ENCODE measurements around the gene PPL. TPM values are rescaled to one million over a fixed set of nuclear protein-coding genes. Genes with fewer than 3 reads are reported as not detected.

Gene PPL
- polyA plus RNA-seq, 1 donor = 32.2 TPM

GRCh38 chr16:4944333-4945281 lies 7.7 kb upstream of the PPL start:
- peak; percentile 93 to 96 for DNase-seq
- Histone ChIP-seq H3K4me3 (ENCODE audit: low read length) (no peak overlapping the region), H3K36me3 (ENCODE audit: control insufficient read depth, insufficient read depth, low read length) (no peaks in the 10 kb centered on the region), H3K27ac (ENCODE audit: low read length) (peak overlapping the region; percentile 58), H3K4me1 (ENCODE audit: control insufficient read depth, insufficient read depth, low read length) (peaks cover 42% of the 10 kb centered on the region), H3K9me3 (ENCODE audit: control insufficient read depth, low read depth, low read length) (no peaks in the 10 kb centered on the region), H3K27me3 (ENCODE audit: control insufficient read depth, insufficient read depth, low read length) (no peaks in the 10 kb centered on the region)
- no CpG with 5 or more reads among the region's 20 CpGs for WGBS (ENCODE audit: insufficient coverage, low lambda C conversion rate)

GRCh38 chr16:4942481-4942880 lies 5.5 kb upstream of the PPL start:
- no peaks in the 10 kb centered on the region for H3K27me3 ChIP-seq (ENCODE audit: control insufficient read depth, insufficient read depth, low read length)
- no peak overlapping the region for H3K4me3 ChIP-seq (ENCODE audit: low read length)
- H3K36me3 ChIP-seq (ENCODE audit: control insufficient read depth, insufficient read depth, low read length) = no peaks in the 10 kb centered on the region
- H3K27ac ChIP-seq (ENCODE audit: low read length) = no peak overlapping the region
- no peak for DNase-seq
- H3K4me1 ChIP-seq (ENCODE audit: control insufficient read depth, insufficient read depth, low read length) = peaks cover 35% of the 10 kb centered on the region
- WGBS (ENCODE audit: insufficient coverage, low lambda C conversion rate) = no CpG with 5 or more reads among the region's 9 CpGs
- no peaks in the 10 kb centered on the region for H3K9me3 ChIP-seq (ENCODE audit: control insufficient read depth, low read depth, low read length)

- WGBS (ENCODE audit: insufficient coverage, low lambda C conversion rate) = no CpG with 5 or more reads among the region's 7 CpGs
- no peak for DNase-seq
- Histone ChIP-seq H3K36me3 (ENCODE audit: control insufficient read depth, insufficient read depth, low read length) (no peaks in the 10 kb centered on the region), H3K9me3 (ENCODE audit: control insufficient read depth, low read depth, low read length) (no peaks in the 10 kb centered on the region), H3K27me3 (ENCODE audit: control insufficient read depth, insufficient read depth, low read length) (peaks cover 14% of the 10 kb centered on the region), H3K27ac (ENCODE audit: low read length) (no peak overlapping the region), H3K4me3 (ENCODE audit: low read length) (no peak overlapping the region), H3K4me1 (ENCODE audit: control insufficient read depth, insufficient read depth, low read length) (peaks cover 34% of the 10 kb centered on the region)
Measured at GRCh38 chr16:4940719-4941118, 3.8 kb upstream of the PPL start.

- no peak overlapping the region for H3K27ac ChIP-seq (ENCODE audit: low read length)
- H3K9me3 ChIP-seq (ENCODE audit: control insufficient read depth, low read depth, low read length) = no peaks in the 10 kb centered on the region
- H3K4me3 ChIP-seq (ENCODE audit: low read length) = no peak overlapping the region
- H3K36me3 ChIP-seq (ENCODE audit: control insufficient read depth, insufficient read depth, low read length) = no peaks in the 10 kb centered on the region
- H3K27me3 ChIP-seq (ENCODE audit: control insufficient read depth, insufficient read depth, low read length) = peaks cover 19% of the 10 kb centered on the region
- no CpG with 5 or more reads among the region's 5 CpGs for WGBS (ENCODE audit: insufficient coverage, low lambda C conversion rate)
- DNase-seq = no peak
- H3K4me1 ChIP-seq (ENCODE audit: control insufficient read depth, insufficient read depth, low read length) = peaks cover 26% of the 10 kb centered on the region
Measured at GRCh38 chr16:4938683-4939030, 1.7 kb upstream of the PPL start.

- Histone ChIP-seq H3K27me3 (ENCODE audit: control insufficient read depth, insufficient read depth, low read length) (peaks cover 19% of the 10 kb centered on the region), H3K9me3 (ENCODE audit: control insufficient read depth, low read depth, low read length) (no peaks in the 10 kb centered on the region), H3K36me3 (ENCODE audit: control insufficient read depth, insufficient read depth, low read length) (no peaks in the 10 kb centered on the region), H3K27ac (ENCODE audit: low read length) (peak overlapping the region; percentile 93), H3K4me1 (ENCODE audit: control insufficient read depth, insufficient read depth, low read length) (peaks cover 20% of the 10 kb centered on the region), H3K4me3 (ENCODE audit: low read length) (no peak overlapping the region)
- no CpG with 5 or more reads among the region's 16 CpGs for WGBS (ENCODE audit: insufficient coverage, low lambda C conversion rate)
- DNase-seq = no peak
Measured at GRCh38 chr16:4937782-4938682, 1.1 kb upstream of the PPL start.

- H3K4me3 ChIP-seq (ENCODE audit: low read length) = peak overlapping the region; percentile 98
- no peaks in the 10 kb centered on the region for H3K9me3 ChIP-seq (ENCODE audit: control insufficient read depth, low read depth, low read length)
- peak; percentile 67 to 79 for DNase-seq
- peaks cover 18% of the 10 kb centered on the region for H3K4me1 ChIP-seq (ENCODE audit: control insufficient read depth, insufficient read depth, low read length)
- H3K36me3 ChIP-seq (ENCODE audit: control insufficient read depth, insufficient read depth, low read length) = no peaks in the 10 kb centered on the region
- no CpG with 5 or more reads among the region's 64 CpGs for WGBS (ENCODE audit: insufficient coverage, low lambda C conversion rate)
- peak overlapping the region; percentile 96 for H3K27ac ChIP-seq (ENCODE audit: low read length)
- peaks cover 19% of the 10 kb centered on the region for H3K27me3 ChIP-seq (ENCODE audit: control insufficient read depth, insufficient read depth, low read length)
Measured at GRCh38 chr16:4936181-4936990, 562 bp downstream of the PPL start.

- Histone ChIP-seq H3K9me3 (ENCODE audit: control insufficient read depth, low read depth, low read length) (no peaks in the 10 kb centered on the region), H3K27ac (ENCODE audit: low read length) (peak overlapping the region; percentile 96), H3K36me3 (ENCODE audit: control insufficient read depth, insufficient read depth, low read length) (no peaks in the 10 kb centered on the region), H3K4me1 (ENCODE audit: control insufficient read depth, insufficient read depth, low read length) (peaks cover 18% of the 10 kb centered on the region), H3K27me3 (ENCODE audit: control insufficient read depth, insufficient read depth, low read length) (peaks cover 19% of the 10 kb centered on the region), H3K4me3 (ENCODE audit: low read length) (peak overlapping the region; percentile 98)
- DNase-seq = peak in 1 of 2 donors; percentile 48
- no CpG with 5 or more reads among the region's 19 CpGs for WGBS (ENCODE audit: insufficient coverage, low lambda C conversion rate)
Measured at GRCh38 chr16:4935241-4935855, 1.6 kb downstream of the PPL start.

GRCh38 chr16:4934591-4934990 lies 2.4 kb downstream of the PPL start:
- Histone ChIP-seq H3K27me3 (ENCODE audit: control insufficient read depth, insufficient read depth, low read length) (peaks cover 19% of the 10 kb centered on the region), H3K4me1 (ENCODE audit: control insufficient read depth, insufficient read depth, low read length) (peaks cover 18% of the 10 kb centered on the region), H3K36me3 (ENCODE audit: control insufficient read depth, insufficient read depth, low read length) (no peaks in the 10 kb centered on the region), H3K4me3 (ENCODE audit: low read length) (no peak overlapping the region), H3K27ac (ENCODE audit: low read length) (no peak overlapping the region), H3K9me3 (ENCODE audit: control insufficient read depth, low read depth, low read length) (no peaks in the 10 kb centered on the region)
- DNase-seq = no peak
- WGBS (ENCODE audit: insufficient coverage, low lambda C conversion rate) = no CpG with 5 or more reads among the region's 6 CpGs

GRCh38 chr16:4933871-4934395 lies 3.0 kb downstream of the PPL start:
- H3K27ac ChIP-seq (ENCODE audit: low read length) = no peak overlapping the region
- no peaks in the 10 kb centered on the region for H3K9me3 ChIP-seq (ENCODE audit: control insufficient read depth, low read depth, low read length)
- H3K4me3 ChIP-seq (ENCODE audit: low read length) = no peak overlapping the region
- DNase-seq = no peak
- H3K36me3 ChIP-seq (ENCODE audit: control insufficient read depth, insufficient read depth, low read length) = no peaks in the 10 kb centered on the region
- WGBS (ENCODE audit: insufficient coverage, low lambda C conversion rate) = 100% methylated on average over 1 of the region's 15 CpGs
- H3K4me1 ChIP-seq (ENCODE audit: control insufficient read depth, insufficient read depth, low read length) = peaks cover 18% of the 10 kb centered on the region
- peaks cover 19% of the 10 kb centered on the region for H3K27me3 ChIP-seq (ENCODE audit: control insufficient read depth, insufficient read depth, low read length)
